HS-27A (cell line): ENCODE data around the gene HSPG2.
"Not testable (repeated sequence)": the region's sequence is repeated elsewhere in the genome, so short reads cannot be mapped to it uniquely, and the experiment has no call there.

Experiments used
- DNase-seq: peaks from one replicate; pipeline ENCODE4 v3.0.0-alpha.2; 2012; ENCODE audit warnings: low read depth, missing footprints

HSPG2 gene

GRCh38 chr1:21932127-21932526, 5.0 kb downstream of the HSPG2 start:
- no peak for DNase-seq

DNA sequence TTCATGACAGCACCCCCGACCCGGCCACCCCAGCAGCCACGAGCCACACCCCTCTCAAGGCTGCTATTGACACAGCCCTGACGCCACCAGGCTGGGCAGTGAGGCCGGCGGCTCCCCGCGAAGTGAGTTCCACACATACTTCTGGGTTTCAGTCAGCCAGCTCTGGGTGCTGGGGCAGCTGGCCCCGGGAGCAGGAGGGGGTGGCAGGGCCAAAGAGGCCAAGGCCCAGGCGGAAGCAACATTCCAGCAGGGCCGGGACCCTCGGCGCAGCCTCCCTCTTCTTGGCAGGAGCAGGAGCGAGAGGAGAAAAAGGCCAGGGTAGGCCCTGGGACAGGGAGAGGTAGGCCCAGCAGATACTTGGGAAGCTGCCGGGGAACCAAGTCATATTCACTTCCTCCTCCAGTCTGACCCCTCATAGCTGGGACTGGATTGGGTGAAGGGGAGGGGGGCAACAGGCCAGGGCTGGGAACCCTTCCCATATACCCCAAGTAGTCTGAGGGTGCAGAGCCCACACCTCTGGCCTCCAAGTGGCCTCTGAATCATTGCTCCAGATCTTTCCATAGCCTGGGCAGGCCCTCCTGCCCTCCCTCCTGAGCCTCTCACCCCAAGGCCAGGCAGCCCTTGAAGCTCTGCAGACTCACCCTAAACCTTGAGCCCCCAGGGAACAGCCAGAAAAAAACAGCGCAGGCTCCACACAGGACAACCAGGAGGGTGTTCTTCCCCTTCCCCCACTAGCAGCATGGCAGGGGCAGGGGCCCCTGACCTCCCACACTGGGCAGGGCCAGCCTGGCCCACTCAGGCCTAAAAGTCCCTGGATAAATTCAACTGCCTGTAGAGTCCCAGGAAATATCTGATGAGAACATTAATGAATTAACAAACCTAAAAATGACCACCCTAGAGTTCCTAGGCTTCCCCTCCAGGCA, 5.7 kb downstream of the HSPG2 start:
- peak; percentile 94 for DNase-seq

DNA sequence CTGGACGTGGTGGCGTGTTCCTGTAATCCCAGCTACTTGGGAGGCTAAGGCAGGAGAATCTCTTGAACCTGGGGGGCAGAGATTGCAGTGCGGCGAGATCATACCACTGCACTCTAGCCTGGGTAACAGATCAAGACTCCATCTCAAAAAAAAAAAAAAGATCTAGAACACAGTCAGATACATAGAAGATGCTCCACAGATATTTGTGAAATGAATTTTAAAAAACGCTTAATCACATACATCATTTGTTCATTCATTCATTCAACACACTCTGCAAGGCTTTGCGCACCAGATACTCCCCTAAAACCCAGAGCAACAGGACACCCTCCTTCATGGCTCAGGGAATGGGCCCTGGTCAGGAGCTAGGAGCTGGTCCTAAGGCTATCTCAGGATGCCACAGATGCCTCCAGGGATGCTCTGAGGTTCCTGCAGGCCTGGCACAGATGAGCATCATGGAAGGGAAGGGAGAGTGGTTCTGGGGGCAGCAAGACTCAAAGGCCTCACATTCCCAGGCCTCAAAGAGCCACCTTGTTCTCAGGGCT, 6.4 kb downstream of the HSPG2 start:
- no peak for DNase-seq

- no peak for DNase-seq
Observed at GRCh38 chr1:21930080-21930571, 7.0 kb downstream of the HSPG2 start.

DNA sequence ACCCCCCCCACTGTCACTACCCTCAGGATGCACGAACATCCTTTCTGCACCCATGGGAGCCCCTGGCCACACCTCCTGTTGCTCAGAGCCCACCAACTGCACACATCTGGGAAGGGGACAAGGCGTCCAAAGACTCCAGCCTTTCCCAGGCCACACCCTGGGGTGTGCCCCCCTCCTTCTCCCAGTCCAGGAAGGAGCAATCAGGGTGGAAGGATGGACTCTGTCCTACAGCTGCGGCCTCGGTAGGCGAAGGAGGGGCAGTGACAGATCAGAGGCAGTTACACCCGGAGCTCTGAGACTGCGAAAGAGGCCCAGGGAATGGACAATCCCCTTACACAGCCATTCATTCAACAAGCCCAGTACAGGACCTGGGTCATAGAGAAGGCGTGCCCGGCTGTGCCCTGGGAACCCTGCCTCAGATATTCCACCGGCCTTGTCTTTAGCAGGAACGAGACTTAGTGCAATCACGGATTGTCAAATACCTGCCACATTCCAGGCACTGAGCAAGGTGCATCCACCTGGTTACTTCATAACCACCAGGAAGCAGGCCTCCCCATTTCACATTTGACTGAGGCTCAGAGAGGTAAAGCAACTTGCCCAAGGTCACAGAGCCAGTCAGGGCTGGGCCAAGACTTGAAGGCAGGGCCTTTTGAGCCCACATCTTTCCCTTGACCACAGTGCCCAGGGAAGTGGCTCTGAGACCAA, 9.4 kb downstream of the HSPG2 start:
- DNase-seq = no peak

GRCh38 chr1:21926814-21927532, 10.1 kb downstream of the HSPG2 start:
- DNase-seq = no peak

DNA sequence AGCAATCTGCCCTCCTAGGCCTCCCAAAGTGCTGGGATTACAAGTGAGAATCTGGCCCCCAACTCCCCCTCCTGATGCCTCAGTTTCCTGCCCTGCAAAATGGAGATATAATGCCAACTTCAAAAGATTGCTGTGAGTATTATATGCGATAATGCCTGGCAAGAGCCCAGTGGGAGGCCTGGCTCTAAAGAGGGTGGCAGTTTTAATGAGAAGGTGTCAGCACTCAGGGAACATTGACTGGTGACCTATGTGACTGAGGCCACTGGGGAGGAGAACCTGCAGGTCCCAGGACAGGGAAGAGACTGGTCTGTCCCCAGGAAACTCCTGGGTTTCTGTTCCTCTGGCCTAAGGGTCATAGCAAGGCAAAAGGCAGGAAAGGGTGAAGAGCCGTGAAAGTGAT, 11.0 kb downstream of the HSPG2 start:
- DNase-seq = no peak

GRCh38 chr1:21925334-21925940, 11.7 kb downstream of the HSPG2 start:
- DNase-seq = no peak

DNA sequence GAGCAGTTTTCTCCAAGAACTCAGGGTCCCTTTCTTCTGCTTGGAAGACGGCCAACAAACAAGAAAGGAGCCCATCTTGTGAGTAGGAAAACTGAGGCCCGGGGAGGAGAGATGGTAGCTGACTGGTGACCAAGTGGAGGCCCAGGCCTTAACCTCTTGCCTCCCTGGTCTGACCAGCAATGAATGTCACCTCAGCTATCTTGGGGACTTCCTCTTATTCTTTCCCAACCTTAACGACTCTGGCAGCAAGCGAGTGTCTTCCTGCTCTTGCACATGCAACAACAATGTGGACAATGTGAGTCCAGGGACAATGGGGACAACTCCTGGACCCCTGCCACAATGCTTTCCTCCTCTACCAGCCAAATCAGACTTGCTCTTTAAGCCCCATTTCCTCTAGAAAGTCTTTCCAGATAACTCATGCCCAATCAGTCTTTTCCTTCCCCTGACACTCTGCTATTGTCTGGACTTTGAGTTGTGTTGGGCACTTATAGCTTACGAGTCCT, 12.6 kb downstream of the HSPG2 start:
- no peak for DNase-seq

GRCh38 chr1:21922090-21923013, 14.8 kb downstream of the HSPG2 start:
- DNase-seq = no peak

GRCh38 chr1:21921100-21921875, 15.8 kb downstream of the HSPG2 start:
- no peak for DNase-seq

- DNase-seq = no peak
Observed at GRCh38 chr1:21919520-21919919, 17.6 kb downstream of the HSPG2 start.

- not testable (repeated sequence) for DNase-seq
Observed at GRCh38 chr1:21917239-21917631, 19.9 kb downstream of the HSPG2 start.

- DNase-seq = no peak
Observed at GRCh38 chr1:21916447-21917238, 20.5 kb downstream of the HSPG2 start.

DNA sequence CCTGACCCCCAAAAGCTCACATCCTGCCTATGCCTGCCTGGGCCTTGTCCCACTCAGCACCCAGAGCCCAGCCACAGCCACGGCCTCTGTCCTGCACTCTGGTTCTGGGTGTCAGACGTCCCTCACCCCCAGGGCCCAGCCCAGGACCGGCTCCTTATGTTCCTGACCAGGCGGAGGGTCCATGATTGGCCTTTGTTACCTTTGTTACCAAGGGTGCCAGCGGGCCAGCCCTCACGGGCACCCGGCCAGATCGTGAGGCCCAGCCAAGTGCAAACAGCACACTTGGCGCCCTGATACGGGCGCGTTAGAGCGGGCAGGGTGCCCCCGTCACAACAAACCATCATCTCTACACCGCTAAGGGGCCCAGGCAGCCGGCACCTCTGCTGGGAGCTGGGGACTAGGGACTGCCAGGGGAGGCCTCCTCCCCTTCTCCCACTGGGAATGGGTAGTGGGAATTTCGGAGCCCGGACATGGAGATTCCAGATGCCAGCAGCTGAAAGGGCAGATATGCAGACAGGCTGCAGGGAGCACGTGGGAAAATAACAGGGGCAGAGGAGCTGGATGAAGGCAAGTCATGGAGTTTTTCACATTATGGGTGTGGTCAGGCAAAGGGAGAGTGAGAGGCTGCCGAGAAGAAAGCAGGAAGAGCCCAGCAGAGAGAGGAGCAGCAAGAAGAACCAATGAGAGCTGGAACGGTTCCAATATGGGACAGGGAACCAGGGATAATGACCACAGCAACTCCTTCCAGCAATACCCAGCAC, 22.1 kb downstream of the HSPG2 start:
- DNase-seq = no peak

- DNase-seq = no peak
Observed at GRCh38 chr1:21914450-21914849, 22.7 kb downstream of the HSPG2 start.

- no peak for DNase-seq
Observed at GRCh38 chr1:21913763-21914162, 23.3 kb downstream of the HSPG2 start.

DNA sequence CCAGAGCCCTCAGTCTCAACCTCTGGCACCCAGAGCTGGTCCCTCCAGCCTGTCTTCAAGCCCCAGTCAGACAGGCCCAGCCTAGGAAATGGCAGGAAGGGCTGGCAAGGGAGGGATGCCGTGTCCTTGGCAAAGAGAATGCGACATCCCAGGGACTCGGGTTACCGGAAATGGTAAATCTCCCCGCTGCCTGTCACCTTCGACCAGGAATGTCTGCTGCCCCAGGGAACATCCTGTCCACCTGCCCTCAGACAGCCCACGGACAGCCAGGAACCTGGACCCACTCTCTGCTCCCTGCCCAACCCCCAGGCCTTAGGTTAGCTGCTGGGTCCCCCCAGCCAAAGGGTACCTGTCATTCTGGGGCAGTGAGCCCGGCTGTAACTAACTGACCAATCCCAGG, 23.9 kb downstream of the HSPG2 start:
- DNase-seq = no peak
